ENCODE data around the gene GARIN1A.
A peak's percentile ranks its signal among the peaks of the same experiment; 100 is the strongest.
"Not testable (repeated sequence)": the region's sequence is repeated elsewhere in the genome, so short reads cannot be mapped to it uniquely, and the experiment has no call there.

The GARIN1A gene
- long read RNA-seq, donor 1 = 0 reads
- long read RNA-seq, donor 2 = 0 reads
- long read RNA-seq, donor 3 = 0 reads
- long read RNA-seq, donor 4 = 0 reads
- long read RNA-seq, donor 5 = 0 reads
- long read RNA-seq, donor 6 = 0 reads
- long read RNA-seq, donor 7 = 0 reads
- long read RNA-seq, donor 8 = 0 reads

DNA sequence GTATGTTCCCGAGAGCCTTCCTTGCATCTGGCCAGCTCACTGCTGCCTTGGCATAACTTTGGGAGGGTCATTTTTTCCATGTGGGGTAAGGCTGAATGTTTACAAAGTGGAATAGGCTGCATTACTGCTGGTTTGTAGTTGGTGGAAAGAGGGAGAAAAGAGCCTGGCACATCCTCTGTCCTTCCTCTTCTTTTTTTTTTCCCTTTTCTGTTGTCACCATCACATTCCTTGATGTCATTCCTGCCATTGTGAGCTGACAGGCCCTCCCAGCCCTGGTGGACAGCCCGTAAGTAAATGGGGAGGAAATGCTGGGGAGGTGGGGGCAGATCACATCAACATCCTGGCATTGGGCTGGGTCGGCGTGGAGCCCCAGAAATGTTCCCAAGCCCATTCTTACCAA lies at the start of gene GARIN1A:
TSS of gene GARIN1A (plus strand) at position 301 of the 400 bp plus-strand sequence. CDS start 106 bp downstream, outside the sequence.
- DNase-seq = no peak

DNA sequence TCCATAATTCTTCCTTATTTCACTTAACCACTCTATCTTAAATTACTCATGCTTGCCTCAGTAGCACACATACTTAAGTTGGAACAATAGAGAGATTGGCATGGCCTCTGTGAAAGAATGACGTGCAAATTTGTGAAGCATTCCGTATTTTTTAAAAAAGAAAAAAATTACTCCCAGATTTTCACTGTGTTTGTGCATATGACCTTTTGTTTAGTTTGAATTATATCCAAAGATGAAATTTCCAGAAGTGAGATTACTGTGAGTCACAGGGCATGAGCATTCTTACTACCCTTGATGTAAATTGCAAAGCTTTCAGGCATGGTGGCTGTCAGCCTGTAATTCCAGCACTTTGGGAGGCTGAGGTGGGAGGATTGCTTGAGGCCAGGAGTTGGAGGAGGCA lies 45.0 kb upstream of the GARIN1A start:
- not testable (repeated sequence) for DNase-seq

DNA sequence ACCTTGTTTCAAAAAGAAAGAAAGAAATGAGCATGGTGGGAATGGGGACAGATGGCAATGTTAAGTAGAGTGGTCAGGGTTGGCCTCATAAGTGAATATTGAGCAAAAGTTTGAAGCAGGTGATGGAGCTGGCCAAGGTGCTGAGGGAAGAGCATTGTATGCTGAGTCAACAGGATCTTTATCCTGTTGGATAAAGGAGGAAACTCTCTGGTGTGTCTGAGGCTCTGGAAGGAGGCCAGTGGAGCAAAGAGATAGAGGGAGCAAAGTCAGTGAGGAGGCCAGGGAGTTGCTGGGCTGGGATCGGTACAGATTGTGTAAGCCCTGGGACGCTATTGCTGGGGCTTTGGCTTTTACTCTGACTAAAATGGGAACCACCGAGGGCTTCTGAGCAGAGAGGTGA lies 38.2 kb upstream of the GARIN1A start:
- DNase-seq = not testable (repeated sequence)

DNA sequence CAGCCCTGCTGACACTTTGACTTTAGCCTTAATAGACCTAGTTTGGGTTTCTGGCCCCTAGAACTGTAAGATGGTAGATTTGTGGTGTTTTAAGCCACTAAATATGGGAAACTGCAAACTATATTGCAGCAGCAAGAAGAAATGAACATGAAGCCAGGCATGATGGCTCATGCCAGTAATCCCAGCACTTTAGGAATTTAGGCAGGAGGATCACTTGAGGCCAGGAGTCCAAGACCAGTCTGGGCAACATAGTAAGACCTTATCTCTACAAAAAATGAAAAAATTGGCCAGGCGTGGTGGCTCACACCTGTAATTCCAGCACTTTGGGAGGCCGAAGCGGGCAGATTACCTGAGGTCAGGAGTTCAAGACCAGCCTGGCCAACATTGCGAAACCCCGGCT lies 26.9 kb upstream of the GARIN1A start:
- not testable (repeated sequence) for DNase-seq

DNA sequence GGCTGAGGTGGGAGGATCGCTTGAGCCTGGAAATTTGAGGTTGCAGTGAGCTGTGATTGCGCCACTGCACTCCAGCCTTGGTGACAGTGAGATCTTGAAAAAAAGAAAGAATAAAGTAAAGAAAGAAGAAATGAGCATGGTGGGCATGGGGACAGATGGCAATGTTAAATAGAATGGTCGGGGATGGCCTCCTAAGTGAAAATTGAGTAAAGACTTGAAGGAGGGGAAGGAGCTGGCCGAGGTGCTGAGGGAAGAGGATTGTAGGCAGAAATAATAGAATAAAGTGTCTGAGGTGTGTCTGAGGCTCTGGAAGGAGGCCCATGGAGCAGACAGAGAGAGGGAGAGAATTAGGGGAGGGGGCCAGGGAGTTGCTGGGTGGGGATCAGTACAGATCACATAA lies 26.2 kb upstream of the GARIN1A start:
- not testable (repeated sequence) for DNase-seq

DNA sequence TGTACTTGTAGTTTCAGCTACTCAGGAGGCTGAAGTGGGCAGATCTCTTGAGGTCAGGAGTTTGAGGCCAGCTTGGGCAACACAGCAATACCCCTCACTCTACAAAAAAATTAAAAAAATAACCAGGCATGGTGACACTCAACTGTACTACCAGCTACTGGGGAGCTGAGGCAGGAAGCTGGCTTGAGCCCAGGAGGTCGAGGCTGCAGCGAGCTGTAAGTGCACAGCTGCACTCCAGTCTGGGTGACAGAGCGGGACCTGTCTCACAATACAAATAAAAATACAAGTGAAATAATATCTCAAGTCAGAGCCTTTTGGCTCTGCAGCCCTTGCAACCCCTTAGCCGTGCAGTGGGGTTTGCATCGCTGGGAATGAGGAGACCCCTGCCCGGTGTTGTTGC lies 25.2 kb upstream of the GARIN1A start:
- DNase-seq = not testable (repeated sequence)

DNA sequence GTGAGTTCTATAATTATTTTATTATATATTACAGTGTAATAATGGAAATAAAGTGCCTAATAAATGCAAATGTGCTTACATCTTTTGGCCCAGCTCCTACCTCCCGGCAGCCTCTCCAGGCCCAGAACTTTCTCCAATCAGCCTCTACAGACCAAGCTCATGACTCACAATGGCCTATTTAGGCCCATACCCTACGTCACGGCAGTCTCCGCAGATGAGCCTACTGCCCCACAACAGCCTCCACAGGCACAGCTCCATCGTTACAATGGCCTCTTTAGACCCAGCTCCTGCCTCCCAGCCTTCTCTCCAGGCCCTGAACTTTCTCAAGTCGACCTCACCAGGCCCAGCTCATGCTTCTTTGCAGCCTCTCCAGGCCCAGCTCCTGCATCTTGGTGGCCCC lies 21.0 kb upstream of the GARIN1A start:
- DNase-seq = not testable (repeated sequence)

DNA sequence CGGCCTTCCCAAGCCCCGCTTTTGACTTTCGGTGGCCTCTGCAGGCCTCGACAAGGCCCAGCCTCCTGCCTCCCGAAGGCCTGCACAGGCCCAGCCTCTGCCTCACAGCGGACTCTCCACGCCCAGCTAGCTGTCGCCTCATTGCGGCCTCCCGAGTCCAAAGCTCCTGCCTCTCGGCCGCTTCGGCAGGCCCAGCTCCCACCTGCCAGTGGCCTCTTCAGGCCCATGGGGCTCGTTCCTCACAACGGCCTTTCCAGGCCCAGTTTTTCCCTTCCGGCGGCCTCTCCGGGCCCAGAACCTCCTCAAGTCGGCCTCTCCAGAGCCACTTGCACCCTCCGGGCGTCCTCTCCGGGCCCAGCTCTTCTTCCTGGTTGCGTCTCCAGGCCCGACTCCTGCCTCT lies 19.5 kb upstream of the GARIN1A start:
- DNase-seq = not testable (repeated sequence)

DNA sequence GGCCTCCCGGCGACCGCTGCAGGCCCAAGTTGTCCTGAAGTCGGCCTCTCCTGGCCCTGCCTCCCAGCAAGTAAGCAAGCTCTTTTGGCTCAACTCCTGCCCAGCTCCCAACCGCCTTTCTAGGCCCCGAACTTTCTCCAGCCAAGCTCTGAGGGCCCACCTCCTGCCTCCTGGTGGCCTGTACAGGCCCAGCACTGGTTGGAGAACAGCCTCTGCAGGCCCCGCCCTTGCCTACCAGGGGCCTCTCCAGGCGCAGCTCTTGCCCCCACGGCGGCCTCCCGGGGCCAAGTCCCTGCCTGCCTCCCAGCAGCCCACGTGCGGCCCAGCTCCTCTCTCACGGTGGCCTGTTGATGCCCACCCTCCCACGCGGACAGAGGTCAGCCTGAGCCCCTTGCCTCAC lies 18.9 kb upstream of the GARIN1A start:
- DNase-seq = not testable (repeated sequence)

DNA sequence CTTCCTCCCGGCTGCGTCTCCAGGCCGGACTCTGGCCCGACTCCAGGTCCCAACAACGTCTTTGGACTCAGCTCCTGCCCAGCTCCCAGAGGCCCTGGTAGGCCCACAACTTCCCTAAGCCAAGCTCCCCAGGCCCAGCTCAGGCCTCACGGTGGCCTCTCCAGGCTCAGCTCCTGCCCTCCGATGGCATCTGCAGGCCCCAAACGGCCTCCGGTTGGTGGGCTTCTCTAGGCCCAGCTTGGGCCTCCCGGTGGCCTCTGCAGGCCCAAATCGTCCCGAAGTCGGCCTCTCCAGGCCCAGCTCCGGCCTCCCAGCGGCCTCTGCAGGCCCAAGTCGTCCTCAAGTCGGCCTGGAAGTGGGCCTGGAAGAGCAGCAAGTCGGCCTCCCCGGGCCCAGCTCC lies 18.0 kb upstream of the GARIN1A start:
- DNase-seq = not testable (repeated sequence)

DNA sequence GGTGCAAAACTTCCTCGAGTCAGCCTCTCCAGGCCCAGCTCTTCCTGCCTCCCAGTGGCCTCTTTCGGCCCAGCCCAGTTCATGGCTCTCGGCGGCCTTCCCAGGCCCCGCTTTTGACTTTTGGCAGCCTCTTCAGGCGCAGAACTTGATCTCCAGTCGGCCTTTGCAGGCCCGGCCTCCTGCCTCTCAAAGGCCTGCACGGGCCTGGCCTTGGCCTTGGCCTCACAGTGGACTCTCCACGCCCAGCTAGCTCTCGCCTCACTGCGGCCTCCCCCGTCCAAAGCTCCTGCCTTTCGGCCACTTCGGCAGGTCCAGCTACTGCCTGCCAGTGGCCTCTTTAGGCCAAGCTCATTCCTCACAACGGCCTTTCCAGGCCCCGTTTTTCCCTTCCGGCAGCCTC lies 17.6 kb upstream of the GARIN1A start:
- not testable (repeated sequence) for DNase-seq

DNA sequence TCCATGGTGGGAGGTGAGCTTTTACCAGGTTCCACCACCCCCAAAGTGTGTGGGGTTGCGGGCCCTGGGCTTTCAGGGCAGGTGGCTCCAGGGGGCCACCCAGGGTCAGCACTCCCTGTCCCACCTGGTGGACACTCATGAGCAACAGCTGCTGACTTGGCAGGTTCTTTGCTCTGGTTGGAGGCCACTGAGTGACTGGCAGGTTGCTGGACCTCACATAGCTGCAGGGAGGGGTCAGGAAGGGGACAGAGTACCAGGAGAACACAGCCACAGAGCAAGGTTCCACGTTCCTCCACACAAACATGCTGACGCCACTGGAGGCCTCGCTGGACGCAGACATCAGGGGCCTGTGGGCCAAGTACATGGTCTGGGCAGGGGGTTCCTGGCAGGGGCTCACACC lies 13.7 kb upstream of the GARIN1A start:
- not testable (repeated sequence) for DNase-seq

DNA sequence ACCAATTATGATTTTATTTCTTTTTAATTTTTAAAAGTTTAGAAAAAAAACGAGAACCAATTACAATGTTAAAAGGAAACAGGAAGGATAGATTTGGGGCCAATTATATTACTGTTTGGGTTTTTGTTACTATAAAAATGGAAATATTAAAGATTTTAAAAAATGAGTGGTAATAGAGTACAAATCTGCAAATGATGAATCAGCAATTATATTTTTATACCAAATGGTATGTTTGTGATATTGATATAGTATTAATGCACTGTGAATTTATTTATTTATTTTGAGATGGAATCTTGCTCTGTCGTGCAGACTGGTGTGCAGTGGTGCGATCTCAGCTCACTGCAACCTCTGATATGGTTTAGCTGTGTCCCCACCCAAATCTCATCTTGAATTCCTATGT lies 11.5 kb upstream of the GARIN1A start:
- DNase-seq = no peak

DNA sequence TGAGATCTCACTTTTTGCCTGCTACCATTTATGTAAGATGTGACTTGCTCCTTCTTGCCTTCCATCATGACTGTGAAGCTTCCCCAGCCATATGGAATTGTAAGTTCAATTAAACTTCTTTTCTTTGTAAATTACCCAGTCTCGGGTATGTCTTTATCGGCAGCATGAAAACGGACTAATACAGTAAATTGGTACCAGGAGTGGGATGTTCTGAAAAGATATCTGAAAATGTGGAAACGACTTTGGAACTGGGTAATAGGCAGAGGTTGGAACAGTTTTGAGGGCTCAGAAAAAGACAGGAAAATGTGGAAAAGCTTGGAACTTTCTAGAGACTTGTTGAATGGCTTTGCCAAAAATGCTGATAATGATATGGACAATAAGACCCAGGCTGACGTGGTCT lies 10.6 kb upstream of the GARIN1A start:
- no peak for DNase-seq

DNA sequence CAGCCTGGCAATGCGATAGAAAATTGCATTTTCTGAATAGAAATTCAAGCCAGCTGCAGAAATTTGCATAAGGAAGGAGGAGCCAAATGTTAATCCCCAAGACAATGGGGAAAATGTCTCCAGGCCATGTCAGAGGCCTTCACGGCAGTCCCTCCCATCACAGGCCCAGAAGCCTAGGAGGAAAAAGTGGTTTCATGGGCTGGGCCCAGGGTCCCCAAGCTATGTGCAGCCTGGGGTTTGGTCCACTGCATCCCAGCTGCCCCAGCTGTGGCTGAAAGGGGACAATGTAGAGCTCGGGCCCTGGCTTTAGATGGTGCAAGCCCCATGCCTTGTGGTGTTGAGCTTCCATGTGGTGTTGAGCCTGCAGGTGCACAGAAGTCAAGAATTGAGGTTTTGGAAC lies 10.0 kb upstream of the GARIN1A start:
- no peak for DNase-seq

DNA sequence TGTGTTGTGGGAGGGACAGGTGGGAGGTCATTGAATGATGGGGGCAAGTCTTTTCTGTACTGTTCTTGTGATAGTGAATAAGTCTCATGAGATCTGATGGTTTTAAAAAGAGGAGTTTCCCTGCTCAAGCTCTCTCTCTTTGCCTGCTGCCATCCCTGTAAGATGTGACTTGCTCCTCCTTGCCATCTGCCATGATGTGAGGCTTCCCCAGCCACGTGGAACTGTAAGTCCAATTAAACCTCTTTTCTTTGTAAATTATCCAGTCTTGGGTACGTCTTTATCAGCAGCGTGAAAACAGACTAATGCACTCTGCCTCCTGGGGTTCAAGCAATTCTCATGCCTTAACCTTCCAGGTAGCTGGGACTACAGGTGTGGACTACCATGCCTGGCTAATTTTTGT lies 8.9 kb upstream of the GARIN1A start:
- not testable (repeated sequence) for DNase-seq

DNA sequence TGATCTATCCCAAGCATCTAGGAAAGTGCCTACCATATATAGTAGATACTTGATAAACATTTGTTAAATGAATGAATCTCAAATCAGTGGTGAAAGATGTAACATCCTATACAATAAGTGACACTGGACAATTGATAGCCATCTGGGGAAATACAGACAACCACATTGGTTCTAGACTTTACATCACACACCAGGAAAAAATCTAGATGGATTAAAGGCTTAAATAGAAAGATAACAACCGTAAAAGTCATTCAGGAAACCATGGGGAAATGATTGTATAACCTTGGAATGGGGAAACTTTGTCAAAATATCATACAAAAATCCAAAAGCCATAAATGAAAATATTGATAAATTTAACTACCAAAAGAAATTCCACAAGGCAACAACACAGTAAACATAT lies 7.0 kb upstream of the GARIN1A start:
- DNase-seq = no peak

DNA sequence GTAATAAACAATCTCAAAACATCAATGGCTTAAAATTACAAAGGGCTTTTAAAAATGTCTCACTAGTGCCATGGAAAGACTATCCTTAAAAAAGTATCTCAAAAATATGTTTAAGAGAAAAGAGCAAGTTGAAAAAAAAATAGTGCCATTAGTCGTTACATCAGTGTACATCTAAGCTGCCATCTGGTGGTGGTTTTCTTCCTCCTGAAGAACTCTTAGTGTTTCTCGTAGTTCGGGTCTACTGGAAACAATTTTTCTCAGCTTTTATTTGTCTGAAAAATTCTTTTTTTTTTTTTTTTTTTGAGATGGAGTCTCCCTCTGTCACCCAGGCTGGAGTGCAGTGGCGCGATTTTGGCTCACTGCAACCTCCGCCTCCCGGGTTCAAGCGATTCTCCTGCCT lies 5.9 kb upstream of the GARIN1A start:
- DNase-seq = no peak

DNA sequence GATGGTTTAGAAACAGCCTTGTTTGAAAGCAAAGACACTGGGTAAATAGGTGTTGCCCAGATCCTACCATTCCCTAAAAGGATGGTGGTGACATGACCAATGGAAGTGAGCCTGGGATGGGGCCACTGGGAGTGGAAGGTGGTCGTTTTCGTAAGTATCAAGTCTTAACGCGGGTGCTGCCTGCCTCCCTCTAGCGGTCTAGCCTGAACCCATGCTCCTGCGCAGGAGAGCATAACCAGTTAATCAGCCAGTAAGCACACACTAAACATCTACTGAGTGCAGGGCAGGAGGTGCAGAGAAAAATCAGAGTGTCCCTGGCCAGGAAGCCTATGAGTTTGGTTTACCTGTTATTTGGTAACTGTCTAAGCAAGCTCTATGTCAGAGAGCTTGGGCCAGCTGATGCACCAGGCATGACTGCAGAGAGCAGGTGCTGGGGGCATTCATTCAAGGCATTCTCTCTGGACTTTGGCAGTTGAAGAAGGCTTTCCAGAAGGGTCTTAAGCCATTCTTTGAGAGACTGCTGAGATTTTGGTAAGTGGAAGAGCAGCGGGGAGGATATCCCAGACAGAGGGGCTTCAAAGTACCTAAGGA lies 930 bp downstream of the GARIN1A start:
- DNase-seq = peak; percentile 21

DNA sequence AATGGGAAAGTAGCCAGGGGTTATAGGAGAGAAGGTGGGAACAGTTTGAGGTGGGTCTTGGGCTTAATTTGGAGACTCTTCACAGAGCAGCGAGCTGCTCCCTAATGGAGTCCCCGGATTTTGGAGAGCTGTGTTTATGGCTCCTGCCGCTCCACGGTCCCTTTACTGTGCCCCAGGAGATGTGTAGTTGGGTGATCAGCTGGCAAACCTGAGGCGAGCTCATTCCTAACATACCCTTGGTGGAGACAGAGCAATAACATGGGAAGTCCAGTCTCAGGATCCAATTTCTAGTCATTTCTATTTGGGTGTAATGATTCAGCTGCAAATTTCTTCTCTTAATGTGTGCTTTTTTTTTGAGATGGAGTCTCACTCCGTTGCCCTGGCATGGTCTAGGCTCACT lies 1.5 kb downstream of the GARIN1A start:
- no peak for DNase-seq

DNA sequence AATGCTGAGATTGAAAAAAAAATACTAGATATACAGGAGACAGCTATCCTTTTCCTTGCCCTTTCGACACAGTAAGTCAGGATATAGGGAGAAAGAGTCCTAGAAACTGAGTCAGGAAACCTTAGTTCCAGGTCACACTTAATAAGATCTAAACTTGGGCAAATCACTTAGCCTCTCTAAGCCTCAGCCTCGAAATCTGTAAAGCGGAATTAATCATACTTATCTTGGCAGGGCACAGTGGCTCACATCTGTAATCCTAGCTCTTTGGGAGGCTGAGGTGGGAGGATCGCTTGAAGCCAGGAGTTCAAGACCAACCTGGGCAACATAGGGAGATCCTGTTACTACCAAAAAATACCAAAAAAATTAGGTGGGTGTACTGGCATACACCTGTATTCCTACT lies 4.6 kb downstream of the GARIN1A start:
- DNase-seq = no peak

DNA sequence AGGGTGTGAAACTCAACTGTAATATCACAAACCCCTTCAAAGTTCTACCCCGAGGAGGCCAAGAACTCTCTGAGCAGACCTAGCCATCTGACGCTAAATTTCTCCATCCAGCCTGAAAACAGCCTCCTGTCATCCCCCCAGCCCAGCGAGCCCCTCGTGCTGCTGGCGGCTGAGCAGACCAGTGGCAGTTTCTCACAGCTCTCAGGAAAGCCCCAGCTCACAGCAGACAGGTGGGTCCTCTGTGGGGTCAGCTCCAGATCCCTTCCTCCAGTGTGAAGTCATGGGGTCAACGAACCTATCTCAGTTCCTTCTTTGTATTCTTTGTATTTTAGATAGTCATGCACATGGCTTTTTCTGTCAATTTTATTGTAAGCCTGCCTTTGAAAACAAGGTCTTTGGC lies 7.8 kb downstream of the GARIN1A start:
- DNase-seq = no peak

DNA sequence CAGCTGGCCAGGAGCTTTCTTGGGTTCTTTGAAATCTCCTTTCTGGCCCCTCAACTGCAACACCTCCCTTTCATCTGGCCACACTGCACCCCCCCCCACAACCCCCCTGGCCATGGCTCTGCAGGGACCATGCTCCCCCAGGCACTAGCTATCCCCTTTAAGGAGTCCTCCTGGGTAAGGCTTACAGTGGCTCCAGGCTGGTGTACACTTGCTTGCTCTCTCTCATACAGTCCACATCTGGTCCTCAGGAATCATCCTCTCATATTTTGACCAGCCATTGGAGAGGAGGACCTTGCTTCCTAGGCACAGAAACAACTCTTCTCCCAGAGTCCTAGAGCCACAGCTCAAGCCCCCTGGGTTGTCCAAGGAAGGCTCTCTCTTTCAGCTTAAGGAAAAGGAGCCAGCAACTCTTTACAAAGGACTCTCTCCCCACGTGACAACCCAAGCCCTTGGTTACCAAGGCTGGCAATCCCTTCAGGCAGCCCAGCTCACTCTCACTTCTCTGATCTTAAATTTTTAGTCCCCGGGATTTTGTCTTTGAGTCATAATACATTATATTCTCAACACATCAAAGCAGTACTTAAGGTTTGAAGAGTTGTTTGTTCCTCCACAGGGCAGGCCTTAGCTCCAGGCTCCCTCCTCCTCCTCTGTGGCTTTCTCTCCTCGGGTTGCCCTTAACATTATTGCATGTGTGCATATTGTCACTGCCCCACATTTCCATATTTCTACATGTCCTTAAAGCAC lies 9.9 kb downstream of the GARIN1A start:
- DNase-seq = no peak

DNA sequence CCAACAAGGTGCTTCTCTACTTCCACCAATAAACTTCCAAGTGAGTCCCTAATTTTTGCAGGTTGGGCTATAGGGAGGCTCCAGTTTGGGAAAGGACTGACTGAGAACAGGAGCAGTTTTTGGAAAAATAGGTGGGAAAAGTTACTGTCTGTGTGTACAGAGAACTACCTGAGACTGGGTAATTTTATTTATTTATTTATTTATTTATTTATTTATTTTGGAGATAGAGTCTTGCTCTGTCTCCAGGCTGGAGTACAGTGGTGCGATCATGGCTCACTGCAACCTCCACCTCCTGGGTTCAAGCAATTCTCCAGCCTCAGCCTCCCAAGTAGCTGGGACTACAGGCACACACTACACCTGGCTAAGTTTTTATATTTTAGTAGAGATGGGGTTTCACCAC lies 11.2 kb downstream of the GARIN1A start:
- not testable (repeated sequence) for DNase-seq

Measured in right kidney (tissue), 9 donors.